WERI-Rb-1 (cell line): ENCODE results near the gene KLK13.

Experiments used
- DNase-seq: peaks from one replicate; pipeline ENCODE4 v3.0.0-alpha.2; 2020
- H3K27ac ChIP-seq: fragments of 250-450 bp; sonication (Bioruptor Pico); 2 replicates; pipeline ENCODE4 v1.5.1; 2020; ENCODE audit warnings: mild to moderate bottlenecking, moderate library complexity
- H3K27me3 ChIP-seq: fragments of 250-450 bp; sonication (Bioruptor Pico); 2 replicates; pipeline ENCODE4 v1.5.1; 2021; ENCODE audit warnings: mild to moderate bottlenecking, low read depth, moderate library complexity; ENCODE audit not compliant: insufficient read depth, severe bottlenecking
- H3K36me3 ChIP-seq: fragments of 250-450 bp; sonication (Bioruptor Pico); 2 replicates; pipeline ENCODE4 v1.5.1; 2020; ENCODE audit warnings: mild to moderate bottlenecking, moderate library complexity
- H3K4me3 ChIP-seq: 2 replicates; pipeline ENCODE4 v1.5.1; 2011; ENCODE audit warnings: low read depth, mild to moderate bottlenecking, control low read depth, low read length
- H3K9me3 ChIP-seq: fragments of 250-450 bp; sonication (Bioruptor Pico); 2 replicates; pipeline ENCODE4 v1.5.1; 2021; ENCODE audit warnings: mild to moderate bottlenecking, moderate library complexity; ENCODE audit not compliant: severe bottlenecking
- TF ChIP-seq, protein P1 (sequence below): IDR thresholded peaks from 2 replicates; pipeline ENCODE4 v1.5.1; 2011; ENCODE audit warnings: low read depth, mild to moderate bottlenecking, control low read depth, inconsistent platforms, low read length

KLK13 gene

DNA sequence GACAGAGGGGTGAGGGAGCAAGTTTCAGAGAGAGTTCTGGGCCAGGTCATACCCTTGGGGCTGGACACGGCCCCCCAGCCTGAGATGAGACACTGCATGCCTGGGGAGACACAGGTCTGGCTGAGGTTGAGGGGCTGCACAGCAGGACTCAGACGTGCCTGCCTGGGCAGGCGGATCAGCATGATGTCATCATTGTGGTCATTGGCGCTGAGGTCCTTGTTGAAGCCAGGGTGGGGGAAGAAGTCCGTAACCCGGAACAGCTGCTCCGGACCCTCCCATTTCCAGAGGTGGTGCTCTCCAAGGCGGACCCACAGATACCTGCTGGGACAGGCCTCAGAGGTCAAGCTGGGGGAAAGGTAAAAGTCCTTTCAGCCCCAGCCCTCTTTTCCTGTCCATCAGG lies 58.5 kb downstream of the KLK13 start:
- H3K36me3 ChIP-seq = no peaks in the 10 kb centered on the region
- TF ChIP-seq, protein P1, sequence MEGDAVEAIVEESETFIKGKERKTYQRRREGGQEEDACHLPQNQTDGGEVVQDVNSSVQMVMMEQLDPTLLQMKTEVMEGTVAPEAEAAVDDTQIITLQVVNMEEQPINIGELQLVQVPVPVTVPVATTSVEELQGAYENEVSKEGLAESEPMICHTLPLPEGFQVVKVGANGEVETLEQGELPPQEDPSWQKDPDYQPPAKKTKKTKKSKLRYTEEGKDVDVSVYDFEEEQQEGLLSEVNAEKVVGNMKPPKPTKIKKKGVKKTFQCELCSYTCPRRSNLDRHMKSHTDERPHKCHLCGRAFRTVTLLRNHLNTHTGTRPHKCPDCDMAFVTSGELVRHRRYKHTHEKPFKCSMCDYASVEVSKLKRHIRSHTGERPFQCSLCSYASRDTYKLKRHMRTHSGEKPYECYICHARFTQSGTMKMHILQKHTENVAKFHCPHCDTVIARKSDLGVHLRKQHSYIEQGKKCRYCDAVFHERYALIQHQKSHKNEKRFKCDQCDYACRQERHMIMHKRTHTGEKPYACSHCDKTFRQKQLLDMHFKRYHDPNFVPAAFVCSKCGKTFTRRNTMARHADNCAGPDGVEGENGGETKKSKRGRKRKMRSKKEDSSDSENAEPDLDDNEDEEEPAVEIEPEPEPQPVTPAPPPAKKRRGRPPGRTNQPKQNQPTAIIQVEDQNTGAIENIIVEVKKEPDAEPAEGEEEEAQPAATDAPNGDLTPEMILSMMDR = no peak
- H3K9me3 ChIP-seq = no peaks in the 10 kb centered on the region
- peaks cover 93% of the 10 kb centered on the region for H3K27me3 ChIP-seq
- DNase-seq = no peak
- no peak overlapping the region for H3K27ac ChIP-seq
- no peak overlapping the region for H3K4me3 ChIP-seq
